RWPE2 (cell line): ENCODE results near the gene TM4SF20.

Experiments used
- ATAC-seq: fragments of 200-7000 bp; cut with Tn5 transposase; 3 replicates; pipeline ENCODE4 v1.9.1; 2021; ENCODE audit warnings: low read depth
- DNase-seq: peaks from one replicate; pipeline ENCODE4 v3.0.0-alpha.2; 2020; ENCODE audit warnings: low spot score
- H3K27ac ChIP-seq: fragments of 450-650 bp; 2 replicates; pipeline ENCODE4 v1.5.1; 2017; ENCODE audit warnings: mild to moderate bottlenecking; ENCODE audit not compliant: poor library complexity, severe bottlenecking
- H3K27me3 ChIP-seq: fragments of 250-450 bp; sonication (Bioruptor Pico); 2 replicates; pipeline ENCODE4 v1.5.1; 2021; ENCODE audit warnings: mild to moderate bottlenecking, moderate library complexity; ENCODE audit not compliant: insufficient read depth, poor library complexity, severe bottlenecking
- H3K36me3 ChIP-seq: fragments of 250-450 bp; sonication (Bioruptor Pico); 2 replicates; pipeline ENCODE4 v1.5.1; 2020; ENCODE audit warnings: low read depth, mild to moderate bottlenecking, moderate library complexity
- H3K4me1 ChIP-seq: fragments of 250-450 bp; sonication (Bioruptor Pico); 2 replicates; pipeline ENCODE4 v1.5.1; 2021; ENCODE audit warnings: mild to moderate bottlenecking, moderate library complexity; ENCODE audit not compliant: insufficient read depth, poor library complexity, severe bottlenecking
- H3K4me3 ChIP-seq: fragments of 250-450 bp; sonication (Bioruptor Pico); 2 replicates; pipeline ENCODE4 v1.5.1; 2021; ENCODE audit warnings: mild to moderate bottlenecking, moderate library complexity; ENCODE audit not compliant: severe bottlenecking
- H3K9me3 ChIP-seq: fragments of 250-450 bp; sonication (Bioruptor Pico); 2 replicates; pipeline ENCODE4 v1.5.1; 2021; ENCODE audit warnings: mild to moderate bottlenecking, moderate library complexity; ENCODE audit not compliant: severe bottlenecking
- CTCF ChIP-seq: fragments of 450-650 bp; IDR thresholded peaks from one replicate; pipeline ENCODE4 v1.5.1; 2017; ENCODE audit warnings: mild to moderate bottlenecking, moderate library complexity; ENCODE audit not compliant: poor library complexity, severe bottlenecking

The TM4SF20 gene

DNA sequence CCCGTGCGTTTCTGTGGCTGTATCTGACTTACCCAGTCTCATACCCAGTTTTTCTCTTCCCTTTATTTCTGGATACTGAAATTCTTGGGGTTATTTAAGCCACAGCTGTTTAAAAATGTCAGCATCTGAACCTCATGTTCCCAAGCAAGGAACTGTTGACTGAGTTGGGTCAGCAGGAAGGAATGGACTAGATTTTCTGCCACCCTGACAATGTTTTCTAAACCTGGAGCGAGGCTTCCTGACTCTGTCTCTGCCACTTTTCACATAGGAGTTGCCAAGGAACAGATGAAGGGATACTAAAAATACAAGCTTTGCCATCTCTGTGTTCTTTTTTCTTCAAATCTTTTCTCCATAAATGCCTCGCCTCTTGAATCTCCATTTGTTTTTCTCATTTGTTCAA lies 37.6 kb upstream of the TM4SF20 start:
- no peak overlapping the region for H3K4me3 ChIP-seq
- DNase-seq (no peak), ATAC-seq (no peak)
- no peaks in the 10 kb centered on the region for H3K36me3 ChIP-seq
- no peak for TF ChIP-seq CTCF
- peak overlapping the region; percentile 66 for H3K27ac ChIP-seq
- H3K4me1 ChIP-seq: peaks cover 21% of the 10 kb centered on the region
- no peaks in the 10 kb centered on the region for H3K27me3 ChIP-seq
- no peaks in the 10 kb centered on the region for H3K9me3 ChIP-seq

- no peak for TF ChIP-seq CTCF
- H3K36me3 ChIP-seq: no peaks in the 10 kb centered on the region
- H3K4me3 ChIP-seq: no peak overlapping the region
- H3K9me3 ChIP-seq: no peaks in the 10 kb centered on the region
- peaks cover 29% of the 10 kb centered on the region for H3K4me1 ChIP-seq
- H3K27ac ChIP-seq: peak overlapping the region; percentile 66
- ATAC-seq (peak; percentile 72), DNase-seq (peak; percentile 58)
- no peaks in the 10 kb centered on the region for H3K27me3 ChIP-seq
Measured at GRCh38 chr2:227415538-227416424, 36.7 kb upstream of the TM4SF20 start.

GRCh38 chr2:227414846-227415245 lies 35.7 kb upstream of the TM4SF20 start:
- Histone ChIP-seq H3K9me3 (no peaks in the 10 kb centered on the region), H3K27me3 (no peaks in the 10 kb centered on the region), H3K4me1 (peaks cover 30% of the 10 kb centered on the region), H3K4me3 (no peak overlapping the region), H3K27ac (peak overlapping the region; percentile 66), H3K36me3 (no peaks in the 10 kb centered on the region)
- DNase-seq (no peak), ATAC-seq (peak; percentile 86)
- no peak for TF ChIP-seq CTCF

DNA sequence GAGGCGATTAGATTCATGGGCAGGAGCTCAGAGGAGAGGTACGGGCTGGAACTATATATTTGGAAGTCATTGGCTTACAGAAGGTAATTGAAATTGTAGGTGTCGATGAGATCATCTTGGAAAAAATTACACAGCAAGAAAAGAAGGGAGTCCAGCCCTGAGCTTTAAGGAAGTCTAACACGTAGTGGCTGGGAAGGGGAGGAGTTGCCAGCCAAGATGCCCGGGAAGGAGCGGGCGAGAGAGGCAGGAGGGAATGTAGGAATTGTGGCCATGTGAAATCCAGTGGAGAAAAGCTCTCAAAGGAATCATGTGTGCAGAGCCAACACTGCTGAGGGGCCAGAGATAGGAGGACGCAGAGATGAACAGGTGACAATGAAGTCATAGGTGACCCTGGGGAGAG lies 34.3 kb upstream of the TM4SF20 start:
- Histone ChIP-seq H3K27ac (no peak overlapping the region), H3K27me3 (no peaks in the 10 kb centered on the region), H3K4me3 (no peak overlapping the region), H3K9me3 (no peaks in the 10 kb centered on the region), H3K4me1 (peaks cover 30% of the 10 kb centered on the region), H3K36me3 (no peaks in the 10 kb centered on the region)
- TF ChIP-seq CTCF: no peak
- DNase-seq: no peak
- ATAC-seq: no peak

DNA sequence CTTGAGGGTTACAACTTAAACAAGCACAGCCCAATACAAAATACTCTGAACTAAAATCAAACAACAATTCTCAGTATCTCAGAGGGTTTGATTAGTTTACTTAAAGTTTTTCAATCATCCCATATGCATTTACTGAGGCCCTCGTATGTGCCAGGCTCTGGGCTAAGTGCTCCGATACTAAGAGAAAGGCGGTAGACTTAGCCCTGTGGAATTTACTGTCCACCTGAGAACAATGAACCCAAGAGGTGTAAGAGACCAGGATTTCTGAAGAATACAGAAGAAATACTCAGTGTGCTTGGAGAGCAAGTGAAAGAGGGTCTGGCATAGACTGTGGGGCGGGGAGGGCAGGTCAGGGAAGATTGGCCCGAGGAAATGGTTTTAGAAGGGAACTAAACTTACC lies 33.8 kb upstream of the TM4SF20 start:
- Histone ChIP-seq H3K4me1 (peaks cover 34% of the 10 kb centered on the region), H3K27me3 (no peaks in the 10 kb centered on the region), H3K9me3 (no peaks in the 10 kb centered on the region), H3K36me3 (no peaks in the 10 kb centered on the region), H3K4me3 (no peak overlapping the region), H3K27ac (no peak overlapping the region)
- ATAC-seq (no peak), DNase-seq (no peak)
- no peak for TF ChIP-seq CTCF
